DND-41 (cell line): ENCODE data around the gene DHX15.
A peak's percentile ranks its signal among the peaks of the same experiment; 100 is the strongest.

Source experiments
- ATAC-seq: fragments of 200-7000 bp; cut with Tn5 transposase; 3 replicates; pipeline ENCODE4 v1.9.1; 2021; ENCODE audit warnings: low read depth; ENCODE audit not compliant: insufficient read depth
- DNase-seq: peaks from one replicate; pipeline ENCODE4 v3.0.0-alpha.2; 2020
- H2AFZ ChIP-seq: 2 replicates; pipeline ENCODE4 v1.6.0; 2012; ENCODE audit warnings: low read depth, low read length
- H3K27ac ChIP-seq: 2 replicates; pipeline ENCODE4 v1.5.1; 2012; ENCODE audit warnings: low read length, inconsistent platforms
- H3K27me3 ChIP-seq: fragments of 200-600 bp; sonication (generic); 2 replicates; pipeline ENCODE4 v1.6.0; 2012; ENCODE audit warnings: low read length, mild to moderate bottlenecking, inconsistent platforms; ENCODE audit not compliant: insufficient read depth, poor library complexity
- H3K36me3 ChIP-seq: 2 replicates; pipeline ENCODE4 v1.5.1; 2012; ENCODE audit warnings: low read length, inconsistent platforms; ENCODE audit not compliant: insufficient read depth
- H3K4me1 ChIP-seq: 2 replicates; pipeline ENCODE4 v1.5.1; 2012; ENCODE audit warnings: mild to moderate bottlenecking, low read length; ENCODE audit not compliant: insufficient read depth
- H3K4me2 ChIP-seq: 2 replicates; pipeline ENCODE4 v1.6.0; 2012; ENCODE audit warnings: mild to moderate bottlenecking, moderate library complexity, low read length, inconsistent platforms; ENCODE audit not compliant: insufficient read depth
- H3K4me3 ChIP-seq, 2 experiments: fragments of 200-600 bp in 1 of 2; shearing (Covaris generic) in 1 of 2; 2 replicates each; pipeline ENCODE4 v1.5.1; 2012 to 2016; ENCODE audit warnings: inconsistent platforms in 2 of 2, low read length in 2 of 2, mild to moderate bottlenecking in 2 of 2, low read depth in 1 of 2, moderate library complexity in 1 of 2
- H3K79me2 ChIP-seq: 2 replicates; pipeline ENCODE4 v1.6.0; 2012; ENCODE audit warnings: low read length, inconsistent platforms; ENCODE audit not compliant: insufficient read depth
- H3K9ac ChIP-seq: 2 replicates; pipeline ENCODE4 v1.6.0; 2012; ENCODE audit warnings: low read depth, mild to moderate bottlenecking, inconsistent platforms, low read length, moderate library complexity
- H3K9me3 ChIP-seq: 2 replicates; pipeline ENCODE4 v1.5.1; 2012; ENCODE audit warnings: low read length, moderate library complexity, mild to moderate bottlenecking, inconsistent platforms; ENCODE audit not compliant: insufficient read depth, severe bottlenecking
- H4K20me1 ChIP-seq: 2 replicates; pipeline ENCODE4 v1.6.0; 2012; ENCODE audit warnings: low read length; ENCODE audit not compliant: insufficient read depth
- CTCF ChIP-seq: IDR thresholded peaks from 2 replicates; pipeline ENCODE4 v1.5.1; 2012; ENCODE audit warnings: borderline replicate concordance, low read length, moderate library complexity, mild to moderate bottlenecking; ENCODE audit not compliant: poor library complexity, severe bottlenecking; ENCODE audit errors: extremely low read depth
- EZH2 ChIP-seq: IDR thresholded peaks from 3 replicates; pipeline ENCODE4 v1.6.1; 2012; ENCODE audit warnings: borderline replicate concordance, low read depth, mild to moderate bottlenecking, moderate library complexity, low read length, inconsistent platforms; ENCODE audit not compliant: severe bottlenecking

DHX15 gene

GRCh38 chr4:24576276-24576675 is 8.1 kb downstream of the DHX15 start:
- peak overlapping the region in 1 of 2 experiments; percentile 0; a peak in 1 of 4 replicates for H3K4me3 ChIP-seq
- no peak for ATAC-seq

GRCh38 chr4:24574236-24574635 is 10.1 kb downstream of the DHX15 start:
- ATAC-seq (no peak), DNase-seq (no peak)
- Histone ChIP-seq H3K4me1 (peaks cover 43% of the 10 kb centered on the region), H3K4me3 (no peak overlapping the region), H3K9ac (no peak overlapping the region), H3K4me2 (0 out of 2 replicates have a peak overlapping the region, but pooled peaks have one; percentile 5), H3K36me3 (peaks cover 98% of the 10 kb centered on the region), H4K20me1 (peaks cover 100% of the 10 kb centered on the region), H3K79me2 (peaks cover 100% of the 10 kb centered on the region), H3K27ac (no peak overlapping the region), H3K9me3 (no peaks in the 10 kb centered on the region), H3K27me3 (no peaks in the 10 kb centered on the region), H2AFZ (no peak overlapping the region)
- no peak for TF ChIP-seq CTCF
- no peak for TF ChIP-seq EZH2

More at GRCh38 chr4:24576276-24576675, 8.1 kb downstream of the DHX15 start:
- no peak overlapping the region for H3K9ac ChIP-seq
- H2AFZ ChIP-seq = no peak overlapping the region
- H3K27me3 ChIP-seq = no peaks in the 10 kb centered on the region
- no peak overlapping the region for H3K27ac ChIP-seq
- peaks cover 100% of the 10 kb centered on the region for H3K79me2 ChIP-seq
- peak overlapping the region; percentile 42; the same call in 1 of the 2 replicates for H3K4me2 ChIP-seq
- TF ChIP-seq CTCF (no peak), EZH2 (no peak)
- no peaks in the 10 kb centered on the region for H3K9me3 ChIP-seq
- DNase-seq = no peak
- peaks cover 97% of the 10 kb centered on the region for H3K36me3 ChIP-seq
- H3K4me1 ChIP-seq = peaks cover 48% of the 10 kb centered on the region
- peaks cover 99% of the 10 kb centered on the region for H4K20me1 ChIP-seq

- peaks cover 100% of the 10 kb centered on the region for H3K79me2 ChIP-seq
- H4K20me1 ChIP-seq = peaks cover 98% of the 10 kb centered on the region
- no peaks in the 10 kb centered on the region for H3K9me3 ChIP-seq
- DNase-seq (no peak), ATAC-seq (no peak)
- H3K4me1 ChIP-seq = peaks cover 37% of the 10 kb centered on the region
- no peak for TF ChIP-seq EZH2
- TF ChIP-seq CTCF = no peak
- H3K4me2 ChIP-seq = no peak overlapping the region; the same call in 1 of the 2 replicates
- H3K27ac ChIP-seq = no peak overlapping the region
- no peaks in the 10 kb centered on the region for H3K27me3 ChIP-seq
- no peak overlapping the region for H3K9ac ChIP-seq
- H2AFZ ChIP-seq = no peak overlapping the region
- H3K4me3 ChIP-seq = no peak overlapping the region
- peaks cover 98% of the 10 kb centered on the region for H3K36me3 ChIP-seq
Measured at GRCh38 chr4:24573582-24573981, 10.8 kb downstream of the DHX15 start.
